GM10266 (cell line): ENCODE measurements around the gene RPL29.

Experiments used
- DNase-seq: peaks from one replicate; pipeline ENCODE4 v3.0.0; 2012; ENCODE audit errors: extremely low spot score
- CTCF ChIP-seq: IDR thresholded peaks from 2 replicates; pipeline ENCODE4 v1.5.1; 2012; ENCODE audit warnings: mild to moderate bottlenecking, low read depth; ENCODE audit not compliant: control insufficient read depth, insufficient read depth; ENCODE audit errors: missing control alignments

The RPL29 gene

GRCh38 chr3:51955893-51956770, 39.6 kb downstream of the RPL29 start:
- peak; percentile 20 for TF ChIP-seq CTCF
- DNase-seq = peak; percentile 66

- TF ChIP-seq CTCF = no peak
- no peak for DNase-seq
Measured at GRCh38 chr3:51955175-51955892, 40.4 kb downstream of the RPL29 start, which contains the start of gene GPR62. GPR62 (plus strand) TSS chr3:51955381; CDS start chr3:51955653, 272 bp downstream.

- DNase-seq = no peak
- no peak for TF ChIP-seq CTCF
Measured at GRCh38 chr3:51954713-51955112, 41.0 kb downstream of the RPL29 start.

DNA sequence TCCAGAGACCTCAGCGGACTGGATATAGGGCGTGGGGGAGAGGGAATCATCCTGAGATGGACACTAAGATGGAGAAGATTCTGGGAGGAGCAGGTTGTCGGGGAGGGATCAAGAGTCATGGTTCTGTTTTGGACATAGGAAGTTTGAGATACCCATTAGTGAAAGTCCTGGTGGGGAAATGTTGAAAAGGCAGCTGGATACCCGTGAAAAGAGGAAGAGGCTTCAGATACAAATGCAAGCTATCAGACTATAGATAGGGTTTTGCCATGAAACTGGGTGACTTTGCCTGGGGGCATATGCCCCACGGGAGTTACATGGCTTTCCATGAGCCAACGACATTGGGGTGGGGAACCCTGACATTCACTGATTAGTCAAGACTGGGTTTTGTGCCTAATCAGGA, 41.6 kb downstream of the RPL29 start:
- DNase-seq = no peak
- no peak for TF ChIP-seq CTCF

- no peak for TF ChIP-seq CTCF
- no peak for DNase-seq
Measured at GRCh38 chr3:51953445-51953844, 42.2 kb downstream of the RPL29 start.

GRCh38 chr3:51950899-51951298, 44.8 kb downstream of the RPL29 start:
- DNase-seq = no peak
- no peak for TF ChIP-seq CTCF

- no peak for TF ChIP-seq CTCF
- no peak for DNase-seq
Measured at GRCh38 chr3:51949121-51949520, 46.6 kb downstream of the RPL29 start.
